Activated CD4-positive, CD25-positive, alpha-beta regulatory T cell treated with anti-CD3 and anti-CD28 coated beads, Interleukin-2, amount 50 U/mL, for 24 hours (primary cell): ENCODE measurements around the gene VPS18.

Experiments
- ATAC-seq, 2 donors: fragments of 150-1000 bp; cut with Tn5 transposase; one replicate each; pipeline ENCODE4 v1.10.0; 2021; ENCODE audit warnings: mild to moderate bottlenecking in 1 of 2, moderate library complexity in 1 of 2

Gene VPS18

DNA sequence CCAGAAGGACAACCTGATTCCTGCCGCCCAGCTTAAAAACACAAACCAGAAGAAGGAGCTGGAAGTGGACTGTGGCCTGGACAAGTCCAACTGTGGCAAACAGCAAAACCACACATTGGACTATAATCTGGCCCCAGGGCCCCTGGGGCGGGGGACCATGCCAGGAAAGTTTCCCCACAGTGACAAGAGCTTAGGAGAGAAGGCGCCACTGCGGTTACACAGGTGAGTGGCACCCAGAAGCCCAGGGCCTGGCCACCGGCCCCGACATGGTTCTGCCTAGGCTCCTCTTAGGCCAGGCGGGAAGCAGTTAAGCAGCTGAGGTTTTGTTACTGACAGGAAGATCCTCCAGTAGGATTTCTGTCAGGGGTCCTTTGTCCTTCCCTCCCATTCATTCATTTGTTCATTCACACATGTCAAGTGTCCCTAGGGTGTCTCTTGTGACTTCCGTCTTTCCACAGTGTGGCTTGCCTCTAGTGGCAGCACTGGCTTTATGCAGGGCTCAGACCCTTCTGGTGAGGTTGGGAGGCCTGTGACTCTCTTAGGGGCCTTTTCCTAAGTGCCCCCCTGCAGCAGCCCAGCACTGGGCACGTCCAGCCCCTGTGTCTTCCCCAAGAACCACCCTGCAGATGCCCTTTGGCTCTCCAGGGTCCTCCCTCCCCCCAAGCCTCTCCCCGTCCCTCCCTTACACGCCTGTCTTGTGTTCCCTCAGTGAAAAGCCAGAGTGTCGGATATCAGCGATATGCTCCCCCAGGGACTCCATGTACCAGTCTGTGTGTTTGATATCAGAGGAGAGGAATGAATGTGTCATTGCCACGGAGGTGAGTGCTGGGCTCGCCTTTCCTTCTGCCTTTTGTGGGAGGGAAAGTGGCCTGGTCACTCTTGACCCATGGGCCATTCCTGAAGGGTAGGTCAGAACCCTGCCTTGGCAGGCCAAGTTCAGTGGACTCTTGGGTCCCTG, 42.7 kb downstream of the VPS18 start:
- ATAC-seq: no peak

GRCh38 chr15:40937762-40938535, 43.7 kb downstream of the VPS18 start:
- no peak for ATAC-seq

DNA sequence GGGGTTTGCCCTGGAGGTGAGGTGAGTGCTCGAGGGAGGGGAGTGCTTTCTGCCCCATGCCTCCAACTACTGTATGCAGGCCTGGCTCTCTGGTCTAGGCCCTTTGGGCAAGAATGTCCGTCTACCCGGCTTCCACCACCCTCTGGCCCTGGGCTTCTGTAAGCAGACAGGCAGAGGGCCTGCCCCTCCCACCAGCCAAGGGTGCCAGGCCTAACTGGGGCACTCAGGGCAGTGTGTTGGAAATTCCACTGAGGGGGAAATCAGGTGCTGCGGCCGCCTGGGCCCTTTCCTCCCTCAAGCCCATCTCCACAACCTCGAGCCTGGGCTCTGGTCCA, 44.3 kb downstream of the VPS18 start:
- no peak for ATAC-seq

- no peak for ATAC-seq
Observed at GRCh38 chr15:40940296-40940801, 46.1 kb downstream of the VPS18 start.

GRCh38 chr15:40941068-40941527, 46.8 kb downstream of the VPS18 start:
- ATAC-seq: no peak

GRCh38 chr15:40941528-40942336, 47.5 kb downstream of the VPS18 start:
- peak; percentile 79 to 82 for ATAC-seq

GRCh38 chr15:40942337-40942854, 48.1 kb downstream of the VPS18 start:
- ATAC-seq: no peak

GRCh38 chr15:40942878-40943277, 48.6 kb downstream of the VPS18 start:
- no peak for ATAC-seq

DNA sequence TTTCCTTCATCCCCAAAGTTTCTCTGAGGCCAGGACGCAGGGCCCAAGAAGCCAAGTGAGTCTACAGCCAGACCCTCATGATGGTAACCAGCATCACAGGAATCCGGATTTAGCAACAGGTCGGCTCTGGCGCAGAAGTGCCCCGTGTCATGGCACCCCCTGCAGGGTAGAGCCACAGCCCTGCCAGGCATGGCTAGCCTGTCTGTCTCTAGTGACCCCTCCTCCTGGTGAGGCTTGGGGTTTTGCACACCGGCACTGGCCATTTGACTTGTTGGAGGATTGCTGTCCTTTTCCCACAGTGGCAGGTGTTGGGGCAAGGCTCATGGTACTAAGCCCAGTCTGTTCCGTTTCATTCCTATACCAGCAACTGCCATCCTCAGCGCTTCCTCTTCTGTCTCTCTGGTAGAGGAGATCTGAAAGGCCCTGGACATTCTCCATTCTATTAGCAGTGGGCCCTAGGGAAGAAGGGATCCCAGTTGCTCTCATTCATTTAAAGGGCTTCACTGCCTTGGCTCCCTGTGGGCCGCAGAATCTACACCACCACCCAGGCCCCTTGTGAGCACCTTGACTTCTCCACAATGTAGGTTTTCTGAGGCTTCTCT, 49.6 kb downstream of the VPS18 start:
- no peak for ATAC-seq

GRCh38 chr15:40944510-40945296, 50.5 kb downstream of the VPS18 start:
- no peak for ATAC-seq

DNA sequence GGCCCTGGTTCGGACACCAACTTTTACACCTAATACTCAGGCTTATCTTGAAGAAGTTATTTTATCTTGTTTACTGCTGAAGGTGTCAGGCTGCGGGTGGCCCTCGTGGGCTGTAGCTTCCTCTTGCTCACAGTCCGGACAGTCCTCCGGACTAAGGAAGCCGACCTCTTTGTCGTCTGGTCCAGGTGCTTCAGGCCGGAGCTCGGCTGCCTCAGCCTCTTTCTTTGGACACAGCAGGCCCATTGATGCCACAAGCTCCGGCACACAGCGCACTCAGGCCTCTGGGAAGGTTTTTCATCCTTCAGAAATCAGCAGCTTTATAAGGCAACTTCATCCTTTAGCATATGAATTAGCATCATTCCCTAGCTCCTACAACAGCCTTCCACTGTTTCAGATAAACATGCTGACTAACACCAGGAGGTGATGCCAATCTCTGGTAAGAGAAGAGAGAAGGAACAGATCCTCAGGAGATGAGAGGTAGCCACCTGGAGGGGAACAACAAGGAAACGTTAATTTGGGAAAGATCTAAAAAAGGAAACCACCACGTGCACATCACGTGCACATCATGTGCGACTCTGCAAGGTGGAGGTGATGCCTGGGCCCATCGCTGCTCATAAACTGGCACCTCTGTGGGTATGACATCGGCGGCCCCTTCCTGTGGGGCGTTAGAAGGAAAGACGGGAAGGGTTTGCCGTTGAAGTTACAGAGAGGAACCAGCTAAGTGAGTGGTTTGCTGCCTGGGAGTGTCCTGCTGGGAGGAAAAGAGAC, 54.6 kb downstream of the VPS18 start:
- no peak for ATAC-seq

DNA sequence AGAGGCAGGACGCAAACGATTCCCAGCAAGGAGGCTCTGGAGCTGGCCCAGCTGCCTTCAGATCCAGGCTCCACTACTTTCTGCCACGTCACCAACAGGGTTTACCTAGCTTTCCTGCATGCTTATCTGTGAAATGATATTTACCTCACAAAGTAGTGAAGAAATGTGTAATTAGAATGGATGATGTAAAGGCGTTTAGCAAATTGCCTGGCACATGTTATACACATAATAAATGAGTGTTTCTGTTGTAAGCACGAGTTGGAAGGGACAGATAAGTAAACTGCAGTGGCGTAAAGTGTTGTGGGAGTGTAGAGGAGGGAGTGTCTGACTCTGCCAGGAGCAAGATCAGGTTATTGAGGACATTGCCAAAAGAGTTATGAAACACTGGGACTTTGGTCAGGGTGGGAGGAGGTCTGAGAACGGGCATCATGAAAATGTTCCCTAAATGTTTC, 55.5 kb downstream of the VPS18 start:
- ATAC-seq: no peak

DNA sequence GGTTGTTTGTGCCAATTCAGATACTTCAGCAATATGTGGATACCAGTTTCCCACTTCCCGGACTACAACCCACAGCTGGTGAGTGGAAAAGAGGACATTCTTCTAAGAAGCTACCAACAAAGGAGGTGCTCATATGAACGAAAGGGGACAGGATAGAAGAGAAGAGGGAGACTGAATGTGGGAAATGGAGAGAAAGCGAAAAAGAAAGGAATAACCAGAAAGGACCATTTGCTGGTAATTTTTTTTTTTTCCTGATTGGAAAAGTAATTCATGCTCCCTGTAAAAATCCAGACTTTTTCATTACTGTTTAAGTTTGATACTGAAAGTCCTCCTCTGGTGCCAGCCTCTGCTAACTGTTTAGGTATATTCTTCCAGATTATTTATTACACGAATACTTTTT, 57.5 kb downstream of the VPS18 start:
- ATAC-seq: no peak

GRCh38 chr15:40952301-40952900, 58.2 kb downstream of the VPS18 start:
- no peak for ATAC-seq

DNA sequence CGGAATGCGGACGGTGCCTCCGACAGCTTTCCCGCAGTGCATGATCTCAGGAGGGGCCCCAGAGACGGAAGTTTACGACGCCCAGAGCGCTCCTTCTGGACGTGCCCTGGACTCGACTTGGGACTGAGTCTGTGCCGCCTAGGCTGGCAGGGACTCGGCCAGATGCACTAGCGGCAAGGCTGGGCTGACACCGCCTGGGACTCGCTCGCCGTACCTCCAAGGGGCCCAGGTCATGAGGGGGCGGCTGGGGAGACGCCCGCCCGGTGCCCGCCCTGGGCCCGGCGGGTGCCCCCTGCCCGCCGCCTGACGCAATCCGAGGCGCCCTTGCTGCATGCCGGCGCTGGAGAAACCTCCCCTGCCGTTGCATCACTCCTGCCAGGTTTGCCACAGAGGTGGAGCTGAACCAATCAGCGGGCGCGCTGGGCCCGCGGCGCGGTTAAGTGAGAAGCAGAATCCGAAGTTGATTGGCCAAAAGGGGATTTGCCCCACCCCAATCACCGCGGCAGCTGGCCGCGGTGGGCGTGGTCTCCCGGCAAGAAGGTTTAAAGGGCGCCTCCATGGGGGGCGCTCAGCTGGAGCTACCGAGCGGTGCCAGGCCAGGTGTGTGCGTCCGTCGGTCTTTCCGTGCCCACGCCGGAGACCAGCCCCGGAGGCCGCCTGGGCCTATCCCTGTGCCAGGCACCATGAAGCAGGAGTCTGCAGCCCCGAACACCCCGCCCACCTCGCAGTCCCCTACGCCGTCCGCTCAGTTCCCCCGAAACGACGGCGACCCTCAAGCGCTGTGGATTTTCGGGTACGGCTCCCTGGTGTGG, 58.9 kb downstream of the VPS18 start, which contains the start of gene CHAC1:
CHAC1 (plus strand) TSS at position 571 of the 812 bp plus-strand sequence; CDS start at position 684, 113 bp downstream.
- peak; percentile 97 for ATAC-seq
